ENCODE data around the gene SVIL. TPM values are rescaled to one million over a fixed set of nuclear protein-coding genes. Genes with fewer than 3 reads are reported as not detected.
"Not testable (repeated sequence)": the region's sequence is repeated elsewhere in the genome, so short reads cannot be mapped to it uniquely, and the experiment has no call there.

Gene SVIL
- total RNA-seq, 2 donors from 2014 or later: 92.9 to 524 TPM

- WGBS: 62% methylated on average over 12 of the region's 12 CpGs
- Histone ChIP-seq H3K27ac (peak overlapping the region; percentile 62 to 84), H3K27me3 (replicated peaks; ENCODE audit: insufficient read depth) (no peaks in the 10 kb centered on the region), H3K4me1 (replicated peaks) (peaks cover 7% of the 10 kb centered on the region), H3K9me3 (no peaks in the 10 kb centered on the region), H3K36me3 (no peaks in the 10 kb centered on the region), H3K4me3 (no peak overlapping the region)
- intact Hi-C loops (cut with DNase I): no loop called here
- DNase-seq (ENCODE audit: low spot score): no peak
- TF ChIP-seq CTCF (IDR thresholded peaks at IDR 0.05) (no peak), POLR2A (IDR thresholded peaks at IDR 0.05) (no peak), POLR2AphosphoS5 (IDR thresholded peaks at IDR 0.05) (no peak)
Observed at GRCh38 chr10:29628912-29629526, 5.8 kb downstream of the SVIL start.

- intact Hi-C loops (cut with DNase I): no loop called here
- Histone ChIP-seq H3K27ac (peak overlapping the region; percentile 62 to 84), H3K4me1 (replicated peaks) (peaks cover 7% of the 10 kb centered on the region), H3K4me3 (no peak overlapping the region), H3K9me3 (no peaks in the 10 kb centered on the region), H3K27me3 (replicated peaks; ENCODE audit: insufficient read depth) (no peaks in the 10 kb centered on the region), H3K36me3 (no peaks in the 10 kb centered on the region)
- no peak for DNase-seq (ENCODE audit: low spot score)
- no peak for TF ChIP-seq CTCF (IDR thresholded peaks at IDR 0.05)
- no peak for TF ChIP-seq POLR2AphosphoS5 (IDR thresholded peaks at IDR 0.05)
- no peak for TF ChIP-seq POLR2A (IDR thresholded peaks at IDR 0.05)
- WGBS: 35% methylated on average over 5 of the region's 5 CpGs
Observed at GRCh38 chr10:29628311-29628710, 6.5 kb downstream of the SVIL start.

- Histone ChIP-seq H3K36me3 (no peaks in the 10 kb centered on the region), H3K4me1 (replicated peaks) (peaks cover 7% of the 10 kb centered on the region), H3K27ac (peak overlapping the region; percentile 3 to 84), H3K27me3 (replicated peaks; ENCODE audit: insufficient read depth) (no peaks in the 10 kb centered on the region), H3K9me3 (no peaks in the 10 kb centered on the region), H3K4me3 (no peak overlapping the region)
- intact Hi-C loops (cut with DNase I): no loop called here
- WGBS: 55% methylated on average over 7 of the region's 7 CpGs
- TF ChIP-seq POLR2A (IDR thresholded peaks at IDR 0.05) (no peak), CTCF (IDR thresholded peaks at IDR 0.05) (no peak), POLR2AphosphoS5 (IDR thresholded peaks at IDR 0.05) (no peak)
- DNase-seq (ENCODE audit: low spot score): no peak
Observed at GRCh38 chr10:29627201-29628132, 7.3 kb downstream of the SVIL start.

GRCh38 chr10:29624357-29624756, 10.4 kb downstream of the SVIL start:
- H3K4me3 ChIP-seq; DNase-seq (ENCODE audit: low spot score); H3K4me1 ChIP-seq (replicated peaks); intact Hi-C loops (cut with DNase I); H3K27ac ChIP-seq; H3K36me3 ChIP-seq; H3K9me3 ChIP-seq; H3K27me3 ChIP-seq (replicated peaks; ENCODE audit: insufficient read depth): not testable (repeated sequence)
- 81% methylated on average over 6 of the region's 6 CpGs for WGBS

- no peaks in the 10 kb centered on the region for H3K27me3 ChIP-seq (replicated peaks; ENCODE audit: insufficient read depth)
- intact Hi-C loops (cut with DNase I): no loop called here
- no peak overlapping the region for H3K4me3 ChIP-seq
- 97% methylated on average over 4 of the region's 4 CpGs for WGBS
- TF ChIP-seq POLR2A (IDR thresholded peaks at IDR 0.05) (no peak), CTCF (IDR thresholded peaks at IDR 0.05) (no peak), POLR2AphosphoS5 (IDR thresholded peaks at IDR 0.05) (no peak)
- no peak overlapping the region for H3K27ac ChIP-seq
- no peaks in the 10 kb centered on the region for H3K36me3 ChIP-seq
- no peaks in the 10 kb centered on the region for H3K4me1 ChIP-seq (replicated peaks)
- DNase-seq (ENCODE audit: low spot score): no peak
- no peaks in the 10 kb centered on the region for H3K9me3 ChIP-seq
Observed at GRCh38 chr10:29623797-29624196, 11.0 kb downstream of the SVIL start.
